ENCODE results near the gene OGFOD3. TPM values are rescaled to one million over a fixed set of nuclear protein-coding genes. Genes with fewer than 3 reads are reported as not detected.

The OGFOD3 gene
- total and polyA plus RNA-seq, 2 donors (not counting 1 experiment from before 2014, with no cell fraction given), result 22.6 to 30.5 TPM

- Histone ChIP-seq H3K36me3 (replicated peaks in 1 of 2; ENCODE audit: control extremely low read depth in 1 of 2, control insufficient read depth in 1 of 2, extremely low read depth in 1 of 2, insufficient read depth in 2 of 2, low read length in 1 of 2) (peaks cover 0 to 39% of the 10 kb centered on the region in 2 experiments), H3K4me2 (replicated peaks; ENCODE audit: low read depth, low read length, poor library complexity, severe bottlenecking) (no peak overlapping the region)
- no peaks in the 10 kb centered on the region for H3K9me3 Mint-ChIP-seq (ENCODE audit: insufficient read depth)
Measured at GRCh38 chr17:82436601-82437324, 18.4 kb upstream of the OGFOD3 start.

More at GRCh38 chr17:82436601-82437324, 18.4 kb upstream of the OGFOD3 start:
- Mint-ChIP-seq H3K4me1 (peaks cover 40% of the 10 kb centered on the region), H3K4me3 (no peak overlapping the region), H3K27me3 (no peaks in the 10 kb centered on the region), H3K27ac (no peak overlapping the region)
- CTCF ChIA-PET, result no interaction called here
- H3K27me3 ChIP-seq (replicated peaks in 1 of 4; ENCODE audit: control extremely low read depth in 1 of 4, control insufficient read depth in 3 of 4, insufficient read depth in 4 of 4, low read length in 3 of 4), result no peaks in the 10 kb centered on the region
- no peak for DNase-seq
- POLR2A ChIA-PET, result no interaction called here
- peaks cover 57% of the 10 kb centered on the region for H4K20me1 ChIP-seq (ENCODE audit: control insufficient read depth, insufficient read depth, low read length, poor library complexity, severe bottlenecking)
- H2AFZ ChIP-seq (ENCODE audit: insufficient read depth, low read depth, low read length, poor library complexity, severe bottlenecking), result no peak overlapping the region
- H3K4me1 ChIP-seq (ENCODE audit: control insufficient read depth in 2 of 2, insufficient read depth in 2 of 2, low read length in 2 of 2), result peaks cover 38 to 75% of the 10 kb centered on the region in 2 donors
- WGBS (ENCODE audit: insufficient coverage), result 96% methylated on average over 36 of the region's 36 CpGs
- no peak overlapping the region for H3K4me3 ChIP-seq (ENCODE audit: control extremely low read depth in 1 of 5, extremely low read depth in 1 of 5, insufficient read depth in 1 of 5, low read depth in 2 of 5, low read length in 4 of 5)
- no peak overlapping the region for H3K9ac ChIP-seq (ENCODE audit: low read length)
- no peak for ATAC-seq (ENCODE audit: low read depth)
- TF ChIP-seq CTCF (IDR thresholded peaks at IDR 0.05) (no peak), EZH2 (IDR thresholded peaks at IDR 0.05; ENCODE audit: borderline replicate concordance, insufficient read depth, low read depth, low read length, poor library complexity, severe bottlenecking) (no peak)
- H3K27ac ChIP-seq (ENCODE audit: low read length in 2 of 2), result no peak overlapping the region
- H3K79me2 ChIP-seq (ENCODE audit: control insufficient read depth, insufficient read depth, low read length), result peaks cover 55% of the 10 kb centered on the region
- H3K9me3 ChIP-seq (ENCODE audit: control extremely low read depth in 1 of 3, control insufficient read depth in 2 of 3, insufficient read depth in 1 of 3, low read length in 2 of 3), result peaks cover 0 to 6% (median 0%) of the 10 kb centered on the region in 3 donors
- intact Hi-C loops (cut with micrococcal nuclease), result no loop called here
